Activated T-helper 2 cell treated with anti-CD3 and anti-CD28 coated beads, Interferon-gamma antibody, Interleukin-2, Interleukin-4, amounts not matched to agents 10 μg/mL and 5 μg/mL and 100 μg/mL, durations not matched to agents 14 hours and 24 hours and 36 hours (primary cell): ENCODE results near the gene HDAC8. TPM values are rescaled to one million over a fixed set of nuclear protein-coding genes. Genes with fewer than 3 reads are reported as not detected.
"Not testable (repeated sequence)": the region's sequence is repeated elsewhere in the genome, so short reads cannot be mapped to it uniquely, and the experiment has no call there.

Experiments used
- DNase-seq: peaks from one replicate; pipeline ENCODE4 v3.0.0; 2021; ENCODE audit warnings: low spot score
- H3K27ac Mint-ChIP-seq: one replicate; pipeline ENCODE4 v1.8.0; 2021; ENCODE audit warnings: mixed read lengths
- H3K27me3 Mint-ChIP-seq: one replicate; pipeline ENCODE4 v1.8.0; 2021; ENCODE audit warnings: low read depth, mixed read lengths
- H3K36me3 Mint-ChIP-seq: one replicate; pipeline ENCODE4 v1.8.0; 2021; ENCODE audit warnings: low read depth, mixed read lengths
- H3K4me1 Mint-ChIP-seq: one replicate; pipeline ENCODE4 v1.8.0; 2021; ENCODE audit warnings: low read depth, mixed read lengths
- H3K4me3 Mint-ChIP-seq: one replicate; pipeline ENCODE4 v1.8.0; 2021; ENCODE audit warnings: low read depth, mild to moderate bottlenecking, moderate library complexity, mixed read lengths
- H3K9me3 Mint-ChIP-seq: one replicate; pipeline ENCODE4 v1.8.0; 2021; ENCODE audit warnings: mixed read lengths
- intact Hi-C: fragments of 100-400 bp; cut with micrococcal nuclease; formaldehyde crosslinking; loops from one replicate; pipeline ENCODE4 v1.15.1; 2023
- total RNA-seq: library from RNA; stranded (reverse); gene quantifications from 2 replicates; pipeline ENCODE4 v1.2.3, GENCODE V29; 2022

HDAC8 gene
- total RNA-seq, 1 donor from 2014 or later: 34.9 TPM

GRCh38 chrX:72351606-72352334 lies 220.9 kb downstream of the HDAC8 start:
- H3K36me3 Mint-ChIP-seq: peaks cover 20% of the 10 kb centered on the region
- no peaks in the 10 kb centered on the region for H3K27me3 Mint-ChIP-seq
- H3K27ac Mint-ChIP-seq: peak overlapping the region; percentile 40
- H3K9me3 Mint-ChIP-seq: no peaks in the 10 kb centered on the region
- DNase-seq: no peak
- intact Hi-C loops: no loop called here
- H3K4me3 Mint-ChIP-seq: no peak overlapping the region
- peaks cover 24% of the 10 kb centered on the region for H3K4me1 Mint-ChIP-seq

GRCh38 chrX:72349190-72349589 lies 223.5 kb downstream of the HDAC8 start:
- Mint-ChIP-seq H3K4me3 (peak overlapping the region; percentile 43), H3K27ac (peak overlapping the region; percentile 87)

GRCh38 chrX:72348247-72348979 lies 224.2 kb downstream of the HDAC8 start:
- Mint-ChIP-seq H3K27me3 (no peaks in the 10 kb centered on the region), H3K36me3 (peaks cover 20% of the 10 kb centered on the region), H3K9me3 (no peaks in the 10 kb centered on the region), H3K4me1 (peaks cover 24% of the 10 kb centered on the region), H3K27ac (peak overlapping the region; percentile 87), H3K4me3 (no peak overlapping the region)
- no peak for DNase-seq
- intact Hi-C loops: loop anchor here (1.0 kb wide), 1 partner anchor 273 kb away; no protein-coding TSS in a partner anchor

More at GRCh38 chrX:72349190-72349589, 223.5 kb downstream of the HDAC8 start:
- H3K9me3 Mint-ChIP-seq: no peaks in the 10 kb centered on the region
- no peaks in the 10 kb centered on the region for H3K27me3 Mint-ChIP-seq
- DNase-seq: no peak
- H3K36me3 Mint-ChIP-seq: peaks cover 20% of the 10 kb centered on the region
- H3K4me1 Mint-ChIP-seq: peaks cover 24% of the 10 kb centered on the region
- intact Hi-C loops: no loop called here

GRCh38 chrX:72347366-72347765 lies 225.3 kb downstream of the HDAC8 start:
- Mint-ChIP-seq H3K27me3 (no peaks in the 10 kb centered on the region), H3K4me3 (no peak overlapping the region), H3K36me3 (peaks cover 20% of the 10 kb centered on the region), H3K9me3 (no peaks in the 10 kb centered on the region), H3K27ac (no peak overlapping the region), H3K4me1 (peaks cover 24% of the 10 kb centered on the region)
- intact Hi-C loops: no loop called here
- no peak for DNase-seq

- Mint-ChIP-seq H3K27ac (no peak overlapping the region), H3K9me3 (no peaks in the 10 kb centered on the region), H3K36me3 (peaks cover 16% of the 10 kb centered on the region), H3K4me3 (no peak overlapping the region), H3K4me1 (peaks cover 15% of the 10 kb centered on the region), H3K27me3 (no peaks in the 10 kb centered on the region)
- DNase-seq: no peak
- intact Hi-C loops: no loop called here
Observed at GRCh38 chrX:72346302-72346949, 226.2 kb downstream of the HDAC8 start.

GRCh38 chrX:72340626-72341025 lies 232.0 kb downstream of the HDAC8 start:
- no peaks in the 10 kb centered on the region for H3K27me3 Mint-ChIP-seq
- intact Hi-C loops: no loop called here
- DNase-seq: no peak
- H3K4me1 Mint-ChIP-seq: no peaks in the 10 kb centered on the region
- no peak overlapping the region for H3K27ac Mint-ChIP-seq
- no peaks in the 10 kb centered on the region for H3K9me3 Mint-ChIP-seq
- no peak overlapping the region for H3K4me3 Mint-ChIP-seq
- no peaks in the 10 kb centered on the region for H3K36me3 Mint-ChIP-seq

- Mint-ChIP-seq H3K4me3 (no peak overlapping the region), H3K27me3 (no peaks in the 10 kb centered on the region), H3K27ac (no peak overlapping the region), H3K4me1 (no peaks in the 10 kb centered on the region), H3K36me3 (no peaks in the 10 kb centered on the region), H3K9me3 (no peaks in the 10 kb centered on the region)
- intact Hi-C loops: no loop called here
- no peak for DNase-seq
Observed at GRCh38 chrX:72340041-72340440, 232.6 kb downstream of the HDAC8 start.

- no peaks in the 10 kb centered on the region for H3K27me3 Mint-ChIP-seq
- intact Hi-C loops: no loop called here
- peaks cover 11% of the 10 kb centered on the region for H3K36me3 Mint-ChIP-seq
- H3K9me3 Mint-ChIP-seq: no peaks in the 10 kb centered on the region
- peaks cover 1% of the 10 kb centered on the region for H3K4me1 Mint-ChIP-seq
- no peak overlapping the region for H3K4me3 Mint-ChIP-seq
- no peak for DNase-seq
- no peak overlapping the region for H3K27ac Mint-ChIP-seq
Observed at GRCh38 chrX:72330131-72330530, 242.5 kb downstream of the HDAC8 start.

GRCh38 chrX:72326605-72327300 lies 245.9 kb downstream of the HDAC8 start:
- no peaks in the 10 kb centered on the region for H3K9me3 Mint-ChIP-seq
- H3K27me3 Mint-ChIP-seq: no peaks in the 10 kb centered on the region
- H3K27ac Mint-ChIP-seq: no peak overlapping the region
- peaks cover under 1% of the 10 kb centered on the region for H3K4me1 Mint-ChIP-seq
- intact Hi-C loops: no loop called here
- H3K4me3 Mint-ChIP-seq: no peak overlapping the region
- H3K36me3 Mint-ChIP-seq: peaks cover 8% of the 10 kb centered on the region
- DNase-seq: no peak

GRCh38 chrX:72319651-72320050 lies 253.0 kb downstream of the HDAC8 start:
- DNase-seq, H3K9me3 Mint-ChIP-seq, H3K27ac Mint-ChIP-seq, H3K4me1 Mint-ChIP-seq, intact Hi-C loops, H3K4me3 Mint-ChIP-seq, H3K36me3 Mint-ChIP-seq, H3K27me3 Mint-ChIP-seq: not testable (repeated sequence)

- intact Hi-C loops: no loop called here
- Mint-ChIP-seq H3K27ac (no peak overlapping the region), H3K36me3 (no peaks in the 10 kb centered on the region), H3K27me3 (no peaks in the 10 kb centered on the region), H3K4me1 (no peaks in the 10 kb centered on the region), H3K9me3 (no peaks in the 10 kb centered on the region), H3K4me3 (no peak overlapping the region)
- no peak for DNase-seq
Observed at GRCh38 chrX:72317139-72317538, 255.5 kb downstream of the HDAC8 start.

GRCh38 chrX:72316408-72317110 lies 256.1 kb downstream of the HDAC8 start:
- Mint-ChIP-seq H3K9me3 (no peaks in the 10 kb centered on the region), H3K27me3 (no peaks in the 10 kb centered on the region), H3K4me3 (no peak overlapping the region), H3K4me1 (no peaks in the 10 kb centered on the region), H3K36me3 (no peaks in the 10 kb centered on the region), H3K27ac (no peak overlapping the region)
- intact Hi-C loops: no loop called here
- no peak for DNase-seq
